Astrocyte of the spinal cord (primary cell): ENCODE measurements around the gene PTRHD1.
A peak's percentile ranks its signal among the peaks of the same experiment; 100 is the strongest.
"Not testable (repeated sequence)": the region's sequence is repeated elsewhere in the genome, so short reads cannot be mapped to it uniquely, and the experiment has no call there.

ENCODE experiments used
- DNase-seq: peaks from one replicate; pipeline ENCODE4 v3.0.0; 2011; ENCODE audit warnings: low read depth, low spot score
- H3K4me3 ChIP-seq: 2 replicates; pipeline ENCODE4 v1.5.1; 2011; ENCODE audit warnings: low read depth, mild to moderate bottlenecking, low read length, moderate library complexity
- CTCF ChIP-seq: IDR thresholded peaks from 2 replicates; pipeline ENCODE4 v1.5.1; 2012; ENCODE audit warnings: low read depth, mild to moderate bottlenecking, low read length, inconsistent platforms
- in situ Hi-C: cut with HindIII; loops from 2 replicates; pipeline ENCODE4 v1.10.0; 2017; ENCODE audit warnings: low sequenced_read_pairs

PTRHD1 gene

GRCh38 chr2:24806661-24807036, 13.5 kb upstream of the PTRHD1 start:
- no peak overlapping the region for H3K4me3 ChIP-seq
- no peak for TF ChIP-seq CTCF
- in situ Hi-C loops, result no loop called here
- DNase-seq, result no peak

- in situ Hi-C loops, DNase-seq, H3K4me3 ChIP-seq: not testable (repeated sequence)
These were observed 12.8 kb upstream of the PTRHD1 start for GRCh38 chr2:24805811-24806660.

GRCh38 chr2:24800487-24800886, 7.3 kb upstream of the PTRHD1 start:
- DNase-seq, H3K4me3 ChIP-seq, in situ Hi-C loops: not testable (repeated sequence)

- TF ChIP-seq CTCF, result no peak
- in situ Hi-C loops, result no loop called here
- H3K4me3 ChIP-seq, result no peak overlapping the region
- DNase-seq, result no peak
These were observed 4.5 kb upstream of the PTRHD1 start for GRCh38 chr2:24797644-24798043.

- peak overlapping the region; percentile 78 for H3K4me3 ChIP-seq
- in situ Hi-C loops, result no loop called here
- TF ChIP-seq CTCF, result no peak
- DNase-seq, result peak; percentile 46
These were observed 707 bp upstream of the PTRHD1 start for GRCh38 chr2:24793761-24794435.

- peak overlapping the region; percentile 78 for H3K4me3 ChIP-seq
- DNase-seq, result no peak
- in situ Hi-C loops, result no loop called here
- TF ChIP-seq CTCF, result no peak
These were observed 683 bp downstream of the PTRHD1 start for GRCh38 chr2:24792542-24792873.

GRCh38 chr2:24791452-24791851, 1.7 kb downstream of the PTRHD1 start:
- no peak for DNase-seq
- TF ChIP-seq CTCF, result no peak
- no peak overlapping the region for H3K4me3 ChIP-seq
- in situ Hi-C loops, result no loop called here
